ENCODE results near the gene RFLNA. TPM values are rescaled to one million over a fixed set of nuclear protein-coding genes. Genes with fewer than 3 reads are reported as not detected.
"Not testable (repeated sequence)": the region's sequence is repeated elsewhere in the genome, so short reads cannot be mapped to it uniquely, and the experiment has no call there.

RFLNA gene
- total and polyA plus RNA-seq, 7 donors = 0.83 to 57.1 (median 17.6) TPM; not detected in 2

DNA sequence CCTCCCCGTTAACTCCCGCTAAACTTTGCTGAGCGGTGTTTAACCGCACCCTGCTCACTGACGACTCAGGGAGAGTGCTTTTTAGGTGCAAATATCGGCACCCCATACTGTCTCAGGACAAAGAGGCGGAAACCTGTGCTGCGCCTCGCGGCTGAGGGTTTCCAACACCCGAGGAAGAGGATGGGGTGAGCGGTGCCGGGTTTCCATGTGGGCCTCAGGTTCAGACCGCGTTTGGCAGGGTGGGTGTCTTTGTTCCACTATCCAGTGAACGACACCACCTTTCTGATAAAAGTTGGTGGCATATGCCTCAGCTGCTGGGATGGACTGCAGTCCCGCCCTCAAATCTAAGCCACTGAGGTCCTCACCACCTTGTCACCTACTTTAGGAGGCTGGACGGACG is 3.0 kb downstream of the RFLNA start:
- Histone ChIP-seq H3K27ac (no peak overlapping the region), H3K27me3 (peaks cover 6 to 47% (median 33%) of the 10 kb centered on the region in 3 donors), H3K9me3 (no peaks in the 10 kb centered on the region), H3K4me3 (no peak overlapping the region), H3K36me3 (no peaks in the 10 kb centered on the region), H3K4me1 (peaks cover 0 to 19% (median 15%) of the 10 kb centered on the region in 4 donors)
- no peak for DNase-seq
- intact Hi-C loops (cut with DNase I) = no loop called here
- TF ChIP-seq, protein P1, sequence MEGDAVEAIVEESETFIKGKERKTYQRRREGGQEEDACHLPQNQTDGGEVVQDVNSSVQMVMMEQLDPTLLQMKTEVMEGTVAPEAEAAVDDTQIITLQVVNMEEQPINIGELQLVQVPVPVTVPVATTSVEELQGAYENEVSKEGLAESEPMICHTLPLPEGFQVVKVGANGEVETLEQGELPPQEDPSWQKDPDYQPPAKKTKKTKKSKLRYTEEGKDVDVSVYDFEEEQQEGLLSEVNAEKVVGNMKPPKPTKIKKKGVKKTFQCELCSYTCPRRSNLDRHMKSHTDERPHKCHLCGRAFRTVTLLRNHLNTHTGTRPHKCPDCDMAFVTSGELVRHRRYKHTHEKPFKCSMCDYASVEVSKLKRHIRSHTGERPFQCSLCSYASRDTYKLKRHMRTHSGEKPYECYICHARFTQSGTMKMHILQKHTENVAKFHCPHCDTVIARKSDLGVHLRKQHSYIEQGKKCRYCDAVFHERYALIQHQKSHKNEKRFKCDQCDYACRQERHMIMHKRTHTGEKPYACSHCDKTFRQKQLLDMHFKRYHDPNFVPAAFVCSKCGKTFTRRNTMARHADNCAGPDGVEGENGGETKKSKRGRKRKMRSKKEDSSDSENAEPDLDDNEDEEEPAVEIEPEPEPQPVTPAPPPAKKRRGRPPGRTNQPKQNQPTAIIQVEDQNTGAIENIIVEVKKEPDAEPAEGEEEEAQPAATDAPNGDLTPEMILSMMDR (IDR thresholded peaks at IDR 0.05) = no peak
- TF ChIP-seq EP300 (IDR thresholded peaks at IDR 0.05) = no peak
- no peak for TF ChIP-seq POLR2AphosphoS5 (IDR thresholded peaks at IDR 0.05)
- TF ChIP-seq POLR2A (IDR thresholded peaks at IDR 0.05) = no peak
- 74 to 85% methylated on average over 19 of the region's 19 CpGs for WGBS, 2 donors

DNA sequence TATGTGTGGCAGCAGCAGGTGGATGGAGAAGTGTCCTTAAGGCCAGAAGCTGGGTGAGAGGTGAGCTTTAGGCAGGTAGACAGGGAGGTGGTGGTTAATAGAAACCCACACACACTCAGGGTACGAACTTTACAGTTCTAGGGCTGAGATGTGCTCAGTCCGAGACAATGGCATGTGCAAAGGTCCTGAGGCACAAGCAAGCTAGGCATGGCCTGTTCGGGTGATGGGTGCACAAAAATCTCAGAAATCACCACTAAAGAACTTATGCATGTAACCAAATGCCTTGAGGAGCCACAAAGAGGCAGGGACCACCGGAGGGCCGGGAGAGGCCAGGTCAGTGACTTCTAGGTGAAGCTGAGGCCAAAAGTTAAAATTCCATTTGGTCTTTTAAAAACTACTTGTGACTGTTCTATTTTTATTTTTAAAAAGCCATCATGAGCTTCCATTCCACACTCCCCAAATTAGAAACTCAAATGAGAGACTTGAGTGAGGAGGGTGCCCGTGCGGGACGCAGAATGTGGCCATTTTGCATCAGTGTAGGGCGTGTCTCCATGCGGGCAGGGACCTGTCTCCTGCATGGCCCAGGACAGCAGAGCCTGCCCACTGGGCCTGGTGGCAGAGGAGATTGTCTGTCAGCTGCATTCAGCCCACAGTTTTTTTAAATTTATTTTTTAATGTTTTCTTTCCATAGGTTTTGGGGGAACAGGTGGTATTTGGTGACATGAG is 4.0 kb downstream of the RFLNA start:
- peaks cover 0 to 19% (median 15%) of the 10 kb centered on the region in 4 donors for H3K4me1 ChIP-seq
- TF ChIP-seq, protein P1 (IDR thresholded peaks at IDR 0.05) = no peak
- TF ChIP-seq POLR2A (IDR thresholded peaks at IDR 0.05) = no peak
- TF ChIP-seq EP300 (IDR thresholded peaks at IDR 0.05) = no peak
- no peak for TF ChIP-seq POLR2AphosphoS5 (IDR thresholded peaks at IDR 0.05)
- 95 to 97% methylated on average over 10 of the region's 10 CpGs for WGBS, 2 donors
- no peaks in the 10 kb centered on the region for H3K9me3 ChIP-seq
- intact Hi-C loops (cut with DNase I) = no loop called here
- DNase-seq = no peak
- H3K4me3 ChIP-seq = no peak overlapping the region
- no peaks in the 10 kb centered on the region for H3K36me3 ChIP-seq
- H3K27me3 ChIP-seq = peaks cover 6 to 47% (median 33%) of the 10 kb centered on the region in 3 donors
- H3K27ac ChIP-seq = no peak overlapping the region

DNA sequence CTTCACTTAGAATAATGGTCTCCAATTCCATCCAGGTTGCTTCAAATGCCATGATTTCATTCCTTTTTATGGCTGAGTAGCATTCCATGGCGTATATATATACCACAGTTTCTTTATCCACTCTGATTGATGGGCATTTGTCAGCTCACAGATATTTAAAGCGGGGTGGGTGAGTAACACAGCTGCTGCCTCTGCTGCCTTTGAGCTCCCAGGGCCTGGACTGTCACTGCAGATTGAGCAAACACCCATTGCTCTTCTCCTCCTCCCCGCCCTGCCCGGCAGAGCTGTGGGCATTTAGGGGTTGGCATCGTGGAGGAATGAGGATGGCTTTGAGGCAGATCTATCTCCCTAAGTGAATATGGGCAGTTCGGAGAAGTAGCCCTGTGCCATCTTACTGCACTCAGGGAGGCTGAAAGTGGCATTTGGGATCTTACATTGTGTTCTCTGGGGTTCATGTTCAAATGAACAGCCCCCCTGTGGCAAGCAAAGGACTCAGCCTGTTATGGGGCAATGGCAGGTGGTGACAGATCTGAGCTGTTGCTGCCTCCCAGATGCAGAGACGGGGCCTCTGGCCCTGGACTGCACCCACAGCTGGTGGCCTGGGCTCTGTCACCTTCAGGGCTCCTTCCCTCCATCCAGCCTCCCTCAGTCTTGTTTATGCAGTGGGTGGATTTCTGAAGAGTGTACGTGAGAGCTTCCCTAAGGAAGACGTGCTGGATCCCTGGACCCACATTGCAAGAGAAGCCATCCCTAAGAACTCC is 4.9 kb downstream of the RFLNA start:
- no peaks in the 10 kb centered on the region for H3K36me3 ChIP-seq
- H3K4me1 ChIP-seq = peaks cover 0 to 16% (median 13%) of the 10 kb centered on the region in 4 donors
- no peaks in the 10 kb centered on the region for H3K9me3 ChIP-seq
- TF ChIP-seq EP300 (IDR thresholded peaks at IDR 0.05) = no peak
- no peak for TF ChIP-seq POLR2AphosphoS5 (IDR thresholded peaks at IDR 0.05)
- TF ChIP-seq, protein P1 (IDR thresholded peaks at IDR 0.05) = no peak
- no peak for TF ChIP-seq POLR2A (IDR thresholded peaks at IDR 0.05)
- intact Hi-C loops (cut with DNase I) = no loop called here
- H3K4me3 ChIP-seq = no peak overlapping the region
- 82 to 83% methylated on average over 9 of the region's 9 CpGs for WGBS, 2 donors
- H3K27me3 ChIP-seq = peaks cover 6 to 45% (median 33%) of the 10 kb centered on the region in 3 donors
- H3K27ac ChIP-seq = no peak overlapping the region
- no peak for DNase-seq

DNA sequence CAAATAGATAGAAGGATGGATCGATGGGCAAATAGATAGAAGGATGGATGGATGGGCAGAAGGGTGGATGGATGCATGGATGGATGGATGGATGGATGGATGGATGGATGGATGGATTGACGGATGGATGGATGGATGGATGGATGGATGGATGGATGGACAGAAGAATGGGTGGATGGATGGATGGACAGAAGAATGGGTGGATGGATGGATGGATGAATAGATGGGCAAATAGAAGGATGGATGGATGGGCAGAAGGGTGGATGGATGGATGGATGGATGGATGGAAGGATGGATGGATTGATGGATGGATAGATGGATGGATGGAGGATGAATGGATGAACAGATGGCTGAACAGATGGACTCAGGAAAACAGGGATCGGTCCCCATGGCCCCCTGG is 5.8 kb downstream of the RFLNA start:
- intact Hi-C loops (cut with DNase I); H3K9me3 ChIP-seq; DNase-seq; H3K36me3 ChIP-seq; H3K4me3 ChIP-seq; H3K4me1 ChIP-seq; H3K27ac ChIP-seq: not testable (repeated sequence)
- peaks cover 1 to 38% (median 29%) of the 10 kb centered on the region in 3 donors for H3K27me3 ChIP-seq
- WGBS, 2 donors = 90 to 95% methylated on average over 3 of the region's 3 CpGs

DNA sequence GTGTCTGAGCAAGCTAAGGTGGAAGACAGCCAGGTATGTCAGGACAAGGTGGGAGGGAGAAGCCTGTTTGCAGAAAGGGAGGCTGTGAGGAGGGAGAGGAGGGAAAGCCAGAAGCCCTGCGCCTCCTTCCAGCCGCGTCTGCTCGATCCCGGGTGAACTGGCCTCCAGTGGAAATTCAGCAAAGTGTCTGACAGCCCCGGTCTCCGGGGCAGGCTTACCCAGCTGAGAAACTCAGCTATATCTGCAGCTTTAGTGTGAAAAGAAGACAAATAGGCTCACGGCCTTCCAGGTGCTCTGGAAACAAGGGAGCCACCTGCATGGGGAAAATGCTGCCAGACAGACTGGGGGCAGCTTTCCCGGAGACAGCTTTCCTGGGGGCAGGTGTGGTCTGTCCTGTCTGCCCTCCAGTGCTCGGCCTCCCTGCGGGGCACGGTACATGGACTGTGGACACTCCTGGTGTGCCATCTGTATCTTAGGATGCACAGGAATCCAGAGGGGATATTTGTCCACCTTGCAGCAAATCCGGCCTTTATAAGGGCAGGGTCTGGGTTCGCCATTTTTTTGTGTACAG is 6.3 kb downstream of the RFLNA start:
- intact Hi-C loops (cut with DNase I) = no loop called here
- WGBS, 2 donors = 84 to 87% methylated on average over 14 of the region's 14 CpGs
- Histone ChIP-seq H3K4me1 (peaks cover 0 to 4% (median 4%) of the 10 kb centered on the region in 4 donors), H3K27me3 (peaks cover 0 to 33% (median 27%) of the 10 kb centered on the region in 3 donors), H3K27ac (no peak overlapping the region), H3K36me3 (no peaks in the 10 kb centered on the region), H3K9me3 (no peaks in the 10 kb centered on the region), H3K4me3 (no peak overlapping the region)
- TF ChIP-seq EP300 (IDR thresholded peaks at IDR 0.05) = no peak
- TF ChIP-seq, protein P1 (IDR thresholded peaks at IDR 0.05) = no peak
- no peak for TF ChIP-seq POLR2A (IDR thresholded peaks at IDR 0.05)
- TF ChIP-seq POLR2AphosphoS5 (IDR thresholded peaks at IDR 0.05) = no peak
- no peak for DNase-seq

All from sigmoid colon (tissue), 7 donors.